PC-9 (cell line): Measurements from ENCODE around the gene FALEC. TPM values are rescaled to one million over a fixed set of nuclear protein-coding genes. Genes with fewer than 3 reads are reported as not detected.

ENCODE experiments used
- BruUV-seq: library from RNA; stranded (reverse); fragments of 400-500 nt; replicated peaks from 2 replicates; lab custom pipeline; 2021; lab: Mats Ljungman, UMichigan
- CTCF ChIA-PET: fragments of 300-600 bp; sonication (Branson Sonifier 250); formaldehyde crosslinking; loops from one replicate; lab custom pipeline; 2022; ENCODE audit warnings: antibody characterized with exemption; lab: Charles Lee
- POLR2A ChIA-PET: fragments of 300-600 bp; sonication (Branson Sonifier 250); formaldehyde crosslinking; loops from one replicate; lab custom pipeline; 2022; ENCODE audit warnings: antibody characterized with exemption; ENCODE audit not compliant: unreplicated experiment; lab: Charles Lee
- DNase-seq, 2 experiments: peaks; one replicate each; pipeline versions ENCODE4 v3.0.0 to v3.0.0-alpha.2; 2015 to 2022; ENCODE audit warnings: mixed read lengths in 1 of 2
- H2AFZ ChIP-seq: fragments of 200-600 bp; sonication (generic); 2 replicates; pipeline ENCODE4 v1.8.1; 2017; ENCODE audit warnings: antibody characterized with exemption
- H3F3A ChIP-seq: fragments of 200-600 bp; sonication (generic); 2 replicates; pipeline ENCODE4 v1.8.1; 2017; ENCODE audit warnings: antibody characterized with exemption, mild to moderate bottlenecking, low read depth; ENCODE audit not compliant: insufficient read depth
- H3K27ac ChIP-seq: fragments of 200-600 bp; sonication (generic); 2 replicates; pipeline ENCODE4 v1.6.1; 2016; ENCODE audit warnings: mixed run types
- H3K27me3 ChIP-seq: fragments of 200-600 bp; sonication (generic); 2 replicates; pipeline ENCODE4 v1.6.1; 2016; ENCODE audit warnings: low read depth, mixed run types; ENCODE audit not compliant: insufficient read depth
- H3K36me3 ChIP-seq: fragments of 200-600 bp; sonication (generic); 2 replicates; pipeline ENCODE4 v1.6.1; 2016; ENCODE audit warnings: low read depth, mixed run types
- H3K4me1 ChIP-seq: fragments of 200-600 bp; sonication (generic); replicated peaks from 2 replicates; pipeline ENCODE4 v1.6.1; 2016; ENCODE audit warnings: mixed run types; ENCODE audit not compliant: insufficient read depth
- H3K4me2 ChIP-seq: fragments of 200-600 bp; sonication (generic); 2 replicates; pipeline ENCODE4 v1.6.1; 2017; ENCODE audit warnings: mixed run types
- H3K4me3 ChIP-seq: fragments of 200-600 bp; sonication (generic); 2 replicates; pipeline ENCODE4 v1.6.1; 2016; ENCODE audit warnings: mixed run types
- H3K79me2 ChIP-seq: fragments of 200-600 bp; sonication (generic); 2 replicates; pipeline ENCODE4 v1.6.1; 2017; ENCODE audit warnings: low read depth, mixed run types
- H3K9me2 ChIP-seq: fragments of 200-600 bp; sonication (generic); 2 replicates; pipeline ENCODE4 v1.8.1; 2017; ENCODE audit warnings: mild to moderate bottlenecking; ENCODE audit not compliant: insufficient read depth
- H3K9me3 ChIP-seq: fragments of 200-600 bp; sonication (generic); 2 replicates; pipeline ENCODE4 v1.8.1; 2016; ENCODE audit warnings: low read depth; ENCODE audit not compliant: insufficient read depth
- H4K20me1 ChIP-seq: fragments of 200-600 bp; sonication (generic); 2 replicates; pipeline ENCODE4 v1.8.1; 2017; ENCODE audit not compliant: insufficient read depth
- EZH2 ChIP-seq: fragments of 200-600 bp; sonication (generic); IDR thresholded peaks from 2 replicates; pipeline ENCODE4 v1.8.0; 2017; ENCODE audit warnings: antibody characterized with exemption, low read depth
- intact Hi-C: fragments of 100-400 bp; cut with micrococcal nuclease; formaldehyde crosslinking; loops from one replicate; pipeline ENCODE4 v1.10.0; 2022; ENCODE audit not compliant: unreplicated experiment
- total RNA-seq: library from RNA; stranded (reverse); gene quantifications from 2 replicates; pipeline ENCODE4 v1.2.3, GENCODE V29; 2021
- TF ChIP-seq, protein P1 (sequence below): fragments of 200-600 bp; sonication (generic); conservative IDR thresholded peaks from 2 replicates; pipeline ENCODE4 v1.6.1; 2017; ENCODE audit warnings: mixed run types, antibody characterized with exemption, mild to moderate bottlenecking, moderate library complexity

The FALEC gene
- total RNA-seq, 1 experiment from 2014 or later: 0.94 TPM

DNA sequence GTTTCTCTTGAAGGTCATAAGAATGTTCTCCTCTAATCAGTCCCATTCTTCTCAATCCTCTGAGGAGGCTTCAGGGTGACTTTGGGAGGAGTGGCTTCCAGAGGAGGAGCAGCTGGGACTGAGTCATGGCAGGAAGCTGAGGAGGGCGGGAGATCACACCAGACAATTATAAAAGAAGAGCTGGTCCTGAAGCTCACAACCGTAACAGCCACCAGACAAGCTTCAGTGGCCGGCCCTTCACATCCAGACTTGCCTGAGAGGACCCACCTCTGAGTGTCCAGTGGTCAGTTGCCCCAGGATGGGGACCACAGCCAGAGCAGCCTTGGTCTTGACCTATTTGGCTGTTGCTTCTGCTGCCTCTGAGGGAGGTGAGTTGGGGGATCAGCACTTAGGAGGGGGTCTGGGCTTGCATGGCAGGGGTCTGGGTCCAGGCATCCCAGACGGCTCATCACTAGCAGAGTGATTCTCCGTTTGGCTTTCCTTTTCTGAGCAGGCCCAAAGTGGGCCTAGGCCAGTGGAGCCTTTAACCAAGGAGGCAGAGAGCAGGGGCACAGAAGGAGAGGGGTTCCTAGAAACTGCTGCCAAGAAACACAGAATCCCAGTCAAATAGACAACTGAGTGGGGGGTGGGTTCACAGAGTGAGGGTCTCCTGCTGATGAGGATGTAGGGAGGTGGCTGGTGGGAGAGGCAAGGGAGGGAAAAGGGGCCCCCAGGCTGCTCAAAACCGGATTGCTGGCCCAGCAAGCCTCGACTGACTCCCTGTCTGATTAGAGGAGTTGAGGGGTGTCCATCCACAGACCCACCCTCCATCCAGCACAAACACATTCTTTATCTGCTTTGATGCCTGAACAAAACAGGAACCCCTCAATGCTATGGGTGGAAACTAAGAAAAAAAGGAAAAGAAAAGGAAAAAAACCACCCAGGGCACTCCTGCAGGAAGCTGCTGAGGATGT lies 7.4 kb upstream of the FALEC start, which contains the start of gene ECM1:
TSS of gene ECM1 (plus strand) at position 198 of the 953 bp plus-strand sequence. CDS start at position 299, 101 bp downstream.
- H3K9me3 ChIP-seq: no peaks in the 10 kb centered on the region
- no peaks in the 10 kb centered on the region for H3K9me2 ChIP-seq
- no peak within 1 kb of the TSS for H2AFZ ChIP-seq
- peak within 1 kb of the TSS; percentile 32; the same call in 1 of the 2 replicates for H3K4me2 ChIP-seq
- H3K36me3 ChIP-seq: no peaks in the 10 kb centered on the region
- peaks cover 13% of the 10 kb centered on the region for H3K4me1 ChIP-seq
- no peak within 1 kb of the TSS for H3K4me3 ChIP-seq
- no peaks in the 10 kb centered on the region for H3K79me2 ChIP-seq
- TF ChIP-seq, protein P1, sequence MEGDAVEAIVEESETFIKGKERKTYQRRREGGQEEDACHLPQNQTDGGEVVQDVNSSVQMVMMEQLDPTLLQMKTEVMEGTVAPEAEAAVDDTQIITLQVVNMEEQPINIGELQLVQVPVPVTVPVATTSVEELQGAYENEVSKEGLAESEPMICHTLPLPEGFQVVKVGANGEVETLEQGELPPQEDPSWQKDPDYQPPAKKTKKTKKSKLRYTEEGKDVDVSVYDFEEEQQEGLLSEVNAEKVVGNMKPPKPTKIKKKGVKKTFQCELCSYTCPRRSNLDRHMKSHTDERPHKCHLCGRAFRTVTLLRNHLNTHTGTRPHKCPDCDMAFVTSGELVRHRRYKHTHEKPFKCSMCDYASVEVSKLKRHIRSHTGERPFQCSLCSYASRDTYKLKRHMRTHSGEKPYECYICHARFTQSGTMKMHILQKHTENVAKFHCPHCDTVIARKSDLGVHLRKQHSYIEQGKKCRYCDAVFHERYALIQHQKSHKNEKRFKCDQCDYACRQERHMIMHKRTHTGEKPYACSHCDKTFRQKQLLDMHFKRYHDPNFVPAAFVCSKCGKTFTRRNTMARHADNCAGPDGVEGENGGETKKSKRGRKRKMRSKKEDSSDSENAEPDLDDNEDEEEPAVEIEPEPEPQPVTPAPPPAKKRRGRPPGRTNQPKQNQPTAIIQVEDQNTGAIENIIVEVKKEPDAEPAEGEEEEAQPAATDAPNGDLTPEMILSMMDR: no peak
- TF ChIP-seq EZH2: no peak
- intact Hi-C loops: no loop called here
- TSS peak; percentile 71 for BruUV-seq
- ChIA-PET CTCF (interaction anchor here (1.0 kb wide), 1 partner anchor 30 kb away, joined by 4 read pairs; no protein-coding TSS in a partner anchor), POLR2A (interaction anchor here (0.6 to 1.0 kb wide), 3 partner anchors 8 to 30 kb away, joined by 5 to 29 read pairs (median 7); partner anchors contain the start of gene FALEC)
- DNase-seq: peak; percentile 55 to 63
- no peak within 1 kb of the TSS for H3K27ac ChIP-seq
- H4K20me1 ChIP-seq: no peaks in the 10 kb centered on the region
- no peaks in the 10 kb centered on the region for H3K27me3 ChIP-seq
- no peaks in the 10 kb centered on the region; the same call in 1 of the 2 replicates for H3F3A ChIP-seq

DNA sequence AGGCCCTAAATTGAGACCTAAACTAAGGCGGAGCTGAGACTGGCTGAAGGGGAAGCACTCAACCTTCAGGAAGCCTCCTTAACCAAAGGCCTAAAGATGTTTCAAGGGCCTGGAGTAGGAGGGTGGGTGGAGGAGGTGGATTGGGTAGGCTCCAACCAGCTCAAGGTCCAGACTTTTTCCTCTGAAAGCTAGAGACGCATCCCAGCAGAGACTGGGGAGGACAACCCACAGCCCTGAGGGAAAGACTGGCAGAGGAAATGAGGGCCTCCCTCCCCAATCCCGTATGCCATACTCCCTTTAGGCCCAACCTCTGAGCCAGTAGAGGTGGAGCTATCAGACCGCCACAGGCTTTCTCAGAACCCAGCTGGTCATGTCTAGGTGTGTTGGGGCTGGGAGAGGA lies 6.6 kb upstream of the FALEC start:
- Histone ChIP-seq H3K4me2 (no peak overlapping the region), H2AFZ (no peak overlapping the region), H3K9me2 (no peaks in the 10 kb centered on the region), H3F3A (no peaks in the 10 kb centered on the region; the same call in 1 of the 2 replicates), H3K27ac (no peak overlapping the region), H3K79me2 (no peaks in the 10 kb centered on the region), H3K4me3 (no peak overlapping the region), H3K36me3 (no peaks in the 10 kb centered on the region), H3K27me3 (no peaks in the 10 kb centered on the region), H4K20me1 (no peaks in the 10 kb centered on the region), H3K4me1 (peaks cover 19% of the 10 kb centered on the region), H3K9me3 (no peaks in the 10 kb centered on the region)
- no TSS peak for BruUV-seq
- ChIA-PET CTCF (no interaction called here), POLR2A (interaction anchor here (0.8 kb wide), 1 partner anchor 9 kb away, joined by 5 read pairs; no protein-coding TSS in a partner anchor)
- TF ChIP-seq, protein P1: no peak
- intact Hi-C loops: no loop called here
- no peak for DNase-seq

DNA sequence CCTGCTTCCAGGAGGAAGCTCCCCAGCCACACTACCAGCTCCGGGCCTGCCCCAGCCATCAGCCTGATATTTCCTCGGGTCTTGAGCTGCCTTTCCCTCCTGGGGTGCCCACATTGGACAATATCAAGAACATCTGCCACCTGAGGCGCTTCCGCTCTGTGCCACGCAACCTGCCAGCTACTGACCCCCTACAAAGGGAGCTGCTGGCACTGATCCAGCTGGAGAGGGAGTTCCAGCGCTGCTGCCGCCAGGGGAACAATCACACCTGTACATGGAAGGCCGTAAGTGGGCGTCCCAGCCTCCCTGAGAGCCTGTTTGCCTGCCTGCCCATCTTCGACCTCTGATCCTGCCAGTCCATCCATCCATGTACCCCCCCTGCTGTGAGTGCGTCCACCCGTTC lies 4.0 kb upstream of the FALEC start:
- H3F3A ChIP-seq: peaks cover 3% of the 10 kb centered on the region
- TF ChIP-seq, protein P1: no peak
- TF ChIP-seq EZH2: no peak
- no TSS peak for BruUV-seq
- peaks cover 29% of the 10 kb centered on the region for H3K4me1 ChIP-seq
- POLR2A ChIA-PET: no interaction called here
- H3K4me2 ChIP-seq: no peak overlapping the region
- H3K27me3 ChIP-seq: no peaks in the 10 kb centered on the region
- no peak for DNase-seq
- H3K79me2 ChIP-seq: no peaks in the 10 kb centered on the region
- H3K9me2 ChIP-seq: no peaks in the 10 kb centered on the region
- no peaks in the 10 kb centered on the region for H4K20me1 ChIP-seq
- H3K36me3 ChIP-seq: no peaks in the 10 kb centered on the region
- intact Hi-C loops: no loop called here
- H3K4me3 ChIP-seq: no peak overlapping the region
- no peak overlapping the region for H3K27ac ChIP-seq
- H3K9me3 ChIP-seq: no peaks in the 10 kb centered on the region
- CTCF ChIA-PET: no interaction called here
- H2AFZ ChIP-seq: no peak overlapping the region
